ENCODE results near the gene SPR.

- TF ChIP-seq, protein P1, sequence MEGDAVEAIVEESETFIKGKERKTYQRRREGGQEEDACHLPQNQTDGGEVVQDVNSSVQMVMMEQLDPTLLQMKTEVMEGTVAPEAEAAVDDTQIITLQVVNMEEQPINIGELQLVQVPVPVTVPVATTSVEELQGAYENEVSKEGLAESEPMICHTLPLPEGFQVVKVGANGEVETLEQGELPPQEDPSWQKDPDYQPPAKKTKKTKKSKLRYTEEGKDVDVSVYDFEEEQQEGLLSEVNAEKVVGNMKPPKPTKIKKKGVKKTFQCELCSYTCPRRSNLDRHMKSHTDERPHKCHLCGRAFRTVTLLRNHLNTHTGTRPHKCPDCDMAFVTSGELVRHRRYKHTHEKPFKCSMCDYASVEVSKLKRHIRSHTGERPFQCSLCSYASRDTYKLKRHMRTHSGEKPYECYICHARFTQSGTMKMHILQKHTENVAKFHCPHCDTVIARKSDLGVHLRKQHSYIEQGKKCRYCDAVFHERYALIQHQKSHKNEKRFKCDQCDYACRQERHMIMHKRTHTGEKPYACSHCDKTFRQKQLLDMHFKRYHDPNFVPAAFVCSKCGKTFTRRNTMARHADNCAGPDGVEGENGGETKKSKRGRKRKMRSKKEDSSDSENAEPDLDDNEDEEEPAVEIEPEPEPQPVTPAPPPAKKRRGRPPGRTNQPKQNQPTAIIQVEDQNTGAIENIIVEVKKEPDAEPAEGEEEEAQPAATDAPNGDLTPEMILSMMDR (IDR thresholded peaks at IDR 0.05) = no peak
- TF ChIP-seq POLR2A (IDR thresholded peaks at IDR 0.05) = no peak
These were observed 4.0 kb downstream of the SPR start for GRCh38 chr2:72891091-72891818.
